Spleen (tissue), 7 donors: ENCODE results near the gene FHL1.

Source experiments
- CTCF ChIP-seq, 11 experiments: fragments of 200-600 bp in 7 of 11; fragments of 450-650 bp in 4 of 11; sonication (generic) in 4 of 11; IDR thresholded peaks in 8 of 11; conservative IDR thresholded peaks in 3 of 11; 1 replicate in 7 of 11; 2 replicates in 4 of 11; pipeline versions ENCODE4 v1.4.0 to v1.8.0; 2016 to 2021; ENCODE audit warnings: antibody characterized with exemption in 11 of 11, inconsistent platforms in 4 of 11, mild to moderate bottlenecking in 1 of 11
- POLR2A ChIP-seq, 3 donors: fragments of 450-650 bp; IDR thresholded peaks; one replicate each; pipeline ENCODE4 v1.5.1; 2017; ENCODE audit warnings: antibody characterized with exemption in 3 of 3, mild to moderate bottlenecking in 1 of 3
- POLR2AphosphoS5 ChIP-seq, 3 donors: sonication (generic); formaldehyde crosslinking; IDR thresholded peaks; one replicate each; pipeline ENCODE4 v1.5.1; 2017; ENCODE audit warnings: antibody characterized with exemption in 3 of 3
- donor health status: DM: no; HTN: no; CAD: no; lungs with moderate emphysema.
- donor health status: DM: no; HTN: no; CAD: no.
- donor health status: DM: no; HTN: no; CAD: no.

GRCh38 chrX:136185401-136186022, 38.2 kb downstream of the FHL1 start:
- no peak for TF ChIP-seq POLR2A (IDR thresholded peaks at IDR 0.05)
- no peak for TF ChIP-seq POLR2AphosphoS5 (IDR thresholded peaks at IDR 0.05)
- no peak for TF ChIP-seq CTCF (IDR thresholded peaks at IDR 0.05 in 8 of 11, conservative IDR thresholded peaks at IDR 0.05 in 3 of 11)
